ENCODE data around the gene ELOVL6. TPM values are rescaled to one million over a fixed set of nuclear protein-coding genes. Genes with fewer than 3 reads are reported as not detected.
"Not testable (repeated sequence)": the region's sequence is repeated elsewhere in the genome, so short reads cannot be mapped to it uniquely, and the experiment has no call there.

ELOVL6 gene
- total RNA-seq, 2 experiments from 2014 or later: 17.4 to 18.7 TPM

GRCh38 chr4:110088670-110089069 lies 109.7 kb downstream of the ELOVL6 start:
- ATAC-seq (peak; percentile 86), DNase-seq (peak; percentile 35)
- no peaks in the 10 kb centered on the region for H3K27me3 Mint-ChIP-seq (ENCODE audit: low read depth)
- H3K27ac Mint-ChIP-seq: peak overlapping the region; percentile 66
- H3K4me3 Mint-ChIP-seq: peak overlapping the region; percentile 27
- peaks cover 16% of the 10 kb centered on the region for H3K36me3 Mint-ChIP-seq (ENCODE audit: low read depth)
- ChIA-PET CTCF (interaction anchor here (1.0 to 2.2 kb wide), 5 partner anchors 10 to 39 kb away, joined by 3 to 13 read pairs (median 4); no protein-coding TSS in a partner anchor), POLR2A (no interaction called here)
- peaks cover 3% of the 10 kb centered on the region for H3K9me3 Mint-ChIP-seq (ENCODE audit: insufficient read depth)
- H3K4me1 Mint-ChIP-seq (ENCODE audit: low read depth): peaks cover 36% of the 10 kb centered on the region

GRCh38 chr4:110087070-110087708 lies 111.2 kb downstream of the ELOVL6 start:
- Mint-ChIP-seq H3K4me1 (ENCODE audit: low read depth) (peaks cover 36% of the 10 kb centered on the region), H3K36me3 (ENCODE audit: low read depth) (peaks cover 21% of the 10 kb centered on the region), H3K9me3 (ENCODE audit: insufficient read depth) (peaks cover 3% of the 10 kb centered on the region), H3K27ac (no peak overlapping the region), H3K4me3 (no peak overlapping the region), H3K27me3 (ENCODE audit: low read depth) (no peaks in the 10 kb centered on the region)
- ChIA-PET POLR2A (interaction anchor here (2.0 kb wide), 1 partner anchor 110 kb away, joined by 5 read pairs; no protein-coding TSS in a partner anchor), CTCF (interaction anchor here (2.2 kb wide), 1 partner anchor 38 kb away, joined by 13 read pairs; no protein-coding TSS in a partner anchor)
- no peak for ATAC-seq
- no peak for DNase-seq

- H3K9me3 Mint-ChIP-seq (ENCODE audit: insufficient read depth): peaks cover 3% of the 10 kb centered on the region
- peak overlapping the region; percentile 4 for H3K27ac Mint-ChIP-seq
- ChIA-PET POLR2A (no interaction called here), CTCF (no interaction called here)
- ATAC-seq: peak; percentile 35
- H3K36me3 Mint-ChIP-seq (ENCODE audit: low read depth): peaks cover 21% of the 10 kb centered on the region
- DNase-seq: no peak
- no peak overlapping the region for H3K4me3 Mint-ChIP-seq
- no peaks in the 10 kb centered on the region for H3K27me3 Mint-ChIP-seq (ENCODE audit: low read depth)
- H3K4me1 Mint-ChIP-seq (ENCODE audit: low read depth): peaks cover 32% of the 10 kb centered on the region
These were observed 113.3 kb downstream of the ELOVL6 start for GRCh38 chr4:110085131-110085530.

GRCh38 chr4:110084154-110084553 lies 114.3 kb downstream of the ELOVL6 start:
- no peak overlapping the region for H3K27ac Mint-ChIP-seq
- POLR2A ChIA-PET: no interaction called here

GRCh38 chr4:110078148-110078547 lies 120.3 kb downstream of the ELOVL6 start:
- ATAC-seq; H3K9me3 Mint-ChIP-seq (ENCODE audit: insufficient read depth); DNase-seq; H3K27me3 Mint-ChIP-seq (ENCODE audit: low read depth); H3K4me1 Mint-ChIP-seq (ENCODE audit: low read depth); POLR2A ChIA-PET; H3K4me3 Mint-ChIP-seq; CTCF ChIA-PET; H3K27ac Mint-ChIP-seq: not testable (repeated sequence)
- H3K36me3 Mint-ChIP-seq (ENCODE audit: low read depth): peaks cover 18% of the 10 kb centered on the region

More at GRCh38 chr4:110084154-110084553, 114.3 kb downstream of the ELOVL6 start:
- peaks cover 23% of the 10 kb centered on the region for H3K4me1 Mint-ChIP-seq (ENCODE audit: low read depth)
- H3K9me3 Mint-ChIP-seq (ENCODE audit: insufficient read depth): peaks cover 3% of the 10 kb centered on the region
- ATAC-seq: no peak
- H3K36me3 Mint-ChIP-seq (ENCODE audit: low read depth): peaks cover 21% of the 10 kb centered on the region
- CTCF ChIA-PET: no interaction called here
- DNase-seq: no peak
- no peak overlapping the region for H3K4me3 Mint-ChIP-seq
- no peaks in the 10 kb centered on the region for H3K27me3 Mint-ChIP-seq (ENCODE audit: low read depth)

- H3K27me3 Mint-ChIP-seq (ENCODE audit: low read depth); H3K4me1 Mint-ChIP-seq (ENCODE audit: low read depth); POLR2A ChIA-PET: not testable (repeated sequence)
These were observed 121.6 kb downstream of the ELOVL6 start for GRCh38 chr4:110076828-110077227.

GRCh38 chr4:110075891-110076290 lies 122.5 kb downstream of the ELOVL6 start:
- H3K27ac Mint-ChIP-seq: no peak overlapping the region
- ATAC-seq (no peak), DNase-seq (no peak)
- ChIA-PET POLR2A (no interaction called here), CTCF (no interaction called here)
- no peaks in the 10 kb centered on the region for H3K27me3 Mint-ChIP-seq (ENCODE audit: low read depth)
- H3K4me1 Mint-ChIP-seq (ENCODE audit: low read depth): peaks cover 3% of the 10 kb centered on the region
- peaks cover 15% of the 10 kb centered on the region for H3K36me3 Mint-ChIP-seq (ENCODE audit: low read depth)
- H3K4me3 Mint-ChIP-seq: no peak overlapping the region
- H3K9me3 Mint-ChIP-seq (ENCODE audit: insufficient read depth): no peaks in the 10 kb centered on the region

More at GRCh38 chr4:110076828-110077227, 121.6 kb downstream of the ELOVL6 start:
- H3K36me3 Mint-ChIP-seq (ENCODE audit: low read depth): peaks cover 15% of the 10 kb centered on the region
- CTCF ChIA-PET; H3K9me3 Mint-ChIP-seq (ENCODE audit: insufficient read depth); ATAC-seq; H3K4me3 Mint-ChIP-seq; H3K27ac Mint-ChIP-seq; DNase-seq: not testable (repeated sequence)

- peaks cover 3% of the 10 kb centered on the region for H3K4me1 Mint-ChIP-seq (ENCODE audit: low read depth)
- POLR2A ChIA-PET: no interaction called here
- ATAC-seq (no peak), DNase-seq (no peak)
- no peak overlapping the region for H3K4me3 Mint-ChIP-seq
- H3K9me3 Mint-ChIP-seq (ENCODE audit: insufficient read depth): no peaks in the 10 kb centered on the region
- no peaks in the 10 kb centered on the region for H3K27me3 Mint-ChIP-seq (ENCODE audit: low read depth)
- H3K36me3 Mint-ChIP-seq (ENCODE audit: low read depth): peaks cover 15% of the 10 kb centered on the region
- CTCF ChIA-PET: no interaction called here
- no peak overlapping the region for H3K27ac Mint-ChIP-seq
These were observed 123.2 kb downstream of the ELOVL6 start for GRCh38 chr4:110075083-110075738.

- ChIA-PET POLR2A (no interaction called here), CTCF (no interaction called here)
- no peak overlapping the region for H3K4me3 Mint-ChIP-seq
- peaks cover 3% of the 10 kb centered on the region for H3K4me1 Mint-ChIP-seq (ENCODE audit: low read depth)
- peaks cover 11% of the 10 kb centered on the region for H3K36me3 Mint-ChIP-seq (ENCODE audit: low read depth)
- no peak overlapping the region for H3K27ac Mint-ChIP-seq
- ATAC-seq (no peak), DNase-seq (no peak)
- H3K9me3 Mint-ChIP-seq (ENCODE audit: insufficient read depth): no peaks in the 10 kb centered on the region
- H3K27me3 Mint-ChIP-seq (ENCODE audit: low read depth): no peaks in the 10 kb centered on the region
These were observed 123.8 kb downstream of the ELOVL6 start for GRCh38 chr4:110074570-110074969.

GRCh38 chr4:110073053-110073845 lies 125.2 kb downstream of the ELOVL6 start:
- Mint-ChIP-seq H3K4me1 (ENCODE audit: low read depth) (peaks cover 3% of the 10 kb centered on the region), H3K27ac (no peak overlapping the region), H3K27me3 (ENCODE audit: low read depth) (no peaks in the 10 kb centered on the region), H3K36me3 (ENCODE audit: low read depth) (peaks cover 9% of the 10 kb centered on the region), H3K9me3 (ENCODE audit: insufficient read depth) (no peaks in the 10 kb centered on the region), H3K4me3 (no peak overlapping the region)
- ATAC-seq: no peak
- CTCF ChIA-PET: no interaction called here
- DNase-seq: no peak
- POLR2A ChIA-PET: no interaction called here

- Mint-ChIP-seq H3K9me3 (ENCODE audit: insufficient read depth) (no peaks in the 10 kb centered on the region), H3K27ac (no peak overlapping the region), H3K4me3 (no peak overlapping the region), H3K4me1 (ENCODE audit: low read depth) (peaks cover 3% of the 10 kb centered on the region), H3K36me3 (ENCODE audit: low read depth) (peaks cover 4% of the 10 kb centered on the region), H3K27me3 (ENCODE audit: low read depth) (no peaks in the 10 kb centered on the region)
- DNase-seq (no peak), ATAC-seq (no peak)
- ChIA-PET CTCF (no interaction called here), POLR2A (no interaction called here)
These were observed 126.9 kb downstream of the ELOVL6 start for GRCh38 chr4:110071466-110071865.

GRCh38 chr4:110068248-110068647 lies 130.2 kb downstream of the ELOVL6 start:
- H3K4me3 Mint-ChIP-seq: no peak overlapping the region
- ChIA-PET CTCF (no interaction called here), POLR2A (no interaction called here)
- no peaks in the 10 kb centered on the region for H3K27me3 Mint-ChIP-seq (ENCODE audit: low read depth)
- H3K36me3 Mint-ChIP-seq (ENCODE audit: low read depth): no peaks in the 10 kb centered on the region
- H3K27ac Mint-ChIP-seq: no peak overlapping the region
- H3K9me3 Mint-ChIP-seq (ENCODE audit: insufficient read depth): no peaks in the 10 kb centered on the region
- DNase-seq (no peak), ATAC-seq (no peak)
- no peaks in the 10 kb centered on the region for H3K4me1 Mint-ChIP-seq (ENCODE audit: low read depth)
